Measurements from ENCODE around the gene SCYGR4. TPM values are rescaled to one million over a fixed set of nuclear protein-coding genes. Genes with fewer than 3 reads are reported as not detected.

Gene SCYGR4
- total and polyA plus RNA-seq, 9 of the 15 experiments (the other 6 are each of a cell fraction or from before 2014, with no cell fraction given), result 0.09 TPM; not detected in 8

GRCh38 chr2:227592694-227593387 is 24.5 kb upstream of the SCYGR4 start:
- Histone ChIP-seq H3K27me3 (ENCODE audit: control insufficient read depth in 2 of 2, insufficient read depth in 2 of 2, low read length in 2 of 2) (peaks cover 0 to 12% of the 10 kb centered on the region in 2 experiments; a peak in 2 of 5 replicates), H3K27ac (ENCODE audit: extremely low read depth, low read depth, low read length) (no peak overlapping the region), H3K79me2 (ENCODE audit: control insufficient read depth, insufficient read depth, low read length) (no peaks in the 10 kb centered on the region), H3K4me3 (no peak overlapping the region), H3K9me1 (ENCODE audit: control insufficient read depth, insufficient read depth, low read length) (no peaks in the 10 kb centered on the region), H3K9me3 (replicated peaks; ENCODE audit: control insufficient read depth, insufficient read depth, low read depth, low read length) (no peaks in the 10 kb centered on the region), H3K4me1 (replicated peaks in 1 of 2; ENCODE audit: control insufficient read depth in 2 of 2, insufficient read depth in 2 of 2, low read length in 2 of 2) (no peaks in the 10 kb centered on the region), H2AFZ (ENCODE audit: low read depth, low read length) (no peak overlapping the region), H3K4me2 (ENCODE audit: insufficient read depth, low read length) (no peak overlapping the region), H3K36me3 (ENCODE audit: control insufficient read depth, insufficient read depth, low read length) (no peaks in the 10 kb centered on the region), H4K20me1 (replicated peaks; ENCODE audit: control insufficient read depth, insufficient read depth, low read length) (no peaks in the 10 kb centered on the region), H3K9ac (ENCODE audit: insufficient read depth in 1 of 2, low read depth in 2 of 2, low read length in 2 of 2) (no peak overlapping the region)
- POLR2A ChIA-PET, result no interaction called here
- no peak for FAIRE-seq
- no TSS peak for BruUV-seq (replicated peaks)
- intact Hi-C loops (cut with micrococcal nuclease), result no loop called here
- no peak for ATAC-seq
- DNase-seq (ENCODE audit: extremely low read depth in 1 of 4, low spot score in 3 of 4), result no peak
- WGBS (ENCODE audit: insufficient coverage, low coverage, missing lambda C conversion rate), result 0% methylated on average over 1 of the region's 1 CpG
- CTCF ChIA-PET (ENCODE audit: low intra/inter-chr PET ratio), result no interaction called here
- in situ Hi-C loops (cut with MboI), result no loop called here
- TF ChIP-seq SRSF1 (IDR thresholded peaks at IDR 0.05; ENCODE audit: low read depth, low read length) (no peak), BRF1 (IDR thresholded peaks at IDR 0.05; ENCODE audit: borderline replicate concordance, extremely low read depth, insufficient read length) (no peak), ZBTB11 (CRISPR knock-in tag; IDR thresholded peaks at IDR 0.05) (no peak), TSHZ1 (CRISPR knock-in tag; IDR thresholded peaks at IDR 0.05) (no peak), SRSF3 (IDR thresholded peaks at IDR 0.05; ENCODE audit: insufficient read depth, low read length) (no peak), TEAD2 (tag; IDR thresholded peaks at IDR 0.05) (no peak), YY1 (IDR thresholded peaks at IDR 0.05; ENCODE audit: borderline replicate concordance in 1 of 3, control insufficient read depth in 1 of 3, extremely low read depth in 1 of 3, insufficient read depth in 3 of 3, insufficient read length in 1 of 3, insufficient replicate concordance in 2 of 3, low read depth in 1 of 3, low read length in 2 of 3) (no peak), SRSF7 (optimal IDR thresholded peaks at IDR 0.05; ENCODE audit: low read depth, low read length) (no peak), ZZZ3 (IDR thresholded peaks at IDR 0.05) (no peak), IRF1 (CRISPR knock-in tag; IDR thresholded peaks at IDR 0.05; ENCODE audit: borderline replicate concordance) (no peak), MXD1 (CRISPR knock-in tag; IDR thresholded peaks at IDR 0.05; ENCODE audit: borderline replicate concordance, poor library complexity, severe bottlenecking) (no peak)

Measured in K562 (cell line).